Neural crest cell (in vitro differentiated cells): Measurements from ENCODE around the gene DUSP8. TPM values are rescaled to one million over a fixed set of nuclear protein-coding genes. Genes with fewer than 3 reads are reported as not detected.
"Not testable (repeated sequence)": the region's sequence is repeated elsewhere in the genome, so short reads cannot be mapped to it uniquely, and the experiment has no call there.

Experiments used
- DNase-seq: peaks from one replicate; pipeline ENCODE4 v3.0.0; 2021; ENCODE audit warnings: low read depth, mixed read lengths, low spot score
- H3K27ac Mint-ChIP-seq: one replicate; pipeline ENCODE4 v1.8.0; 2021; ENCODE audit warnings: mild to moderate bottlenecking, mixed read lengths; ENCODE audit not compliant: unreplicated experiment
- H3K27me3 Mint-ChIP-seq: 2 replicates; pipeline ENCODE4 v1.8.0; 2021; ENCODE audit warnings: low read depth, mild to moderate bottlenecking, mixed read lengths
- H3K36me3 Mint-ChIP-seq: 2 replicates; pipeline ENCODE4 v1.8.0; 2021; ENCODE audit warnings: low read depth, mild to moderate bottlenecking, mixed read lengths
- H3K4me1 Mint-ChIP-seq: 2 replicates; pipeline ENCODE4 v1.8.0; 2021; ENCODE audit warnings: mixed read lengths
- H3K4me3 Mint-ChIP-seq: one replicate; pipeline ENCODE4 v1.8.0; 2021; ENCODE audit warnings: mild to moderate bottlenecking, mixed read lengths
- H3K9me3 Mint-ChIP-seq: 2 replicates; pipeline ENCODE4 v1.8.0; 2021; ENCODE audit warnings: mixed read lengths
- total RNA-seq: library from RNA; stranded (reverse); gene quantifications from 2 replicates; pipeline ENCODE4 v1.2.1, GENCODE V29; 2021
- TF ChIP-seq, protein P1 (sequence below): fragments of 200-600 bp; sonication (generic); conservative IDR thresholded peaks from 2 replicates; pipeline ENCODE4 v1.5.0; 2021; ENCODE audit warnings: antibody characterized with exemption, mild to moderate bottlenecking

The DUSP8 gene
- total RNA-seq, 1 donor from 2014 or later: 10.1 TPM

DNA sequence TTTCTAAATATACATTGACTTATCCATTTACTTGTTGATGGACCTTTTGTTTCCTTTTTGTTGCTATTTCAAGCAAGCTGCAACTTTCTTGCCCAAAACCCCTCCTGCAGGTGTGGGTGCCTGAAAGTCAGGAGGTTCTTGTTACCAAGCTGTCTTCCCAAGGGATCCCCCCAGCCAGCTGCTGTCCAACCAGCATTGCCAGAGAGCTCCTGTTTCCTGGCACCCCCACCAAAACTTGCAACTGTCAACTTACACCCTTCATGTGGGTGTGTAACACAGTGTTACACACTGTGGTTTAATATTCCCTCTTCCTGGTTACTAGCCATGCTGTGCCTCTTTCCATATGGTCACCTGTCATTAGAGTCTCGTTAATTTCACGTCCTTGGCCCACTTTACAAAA is 14.6 kb upstream of the DUSP8 start:
- peaks cover 4% of the 10 kb centered on the region for H3K9me3 Mint-ChIP-seq
- no peak overlapping the region for H3K27ac Mint-ChIP-seq
- TF ChIP-seq, protein P1, sequence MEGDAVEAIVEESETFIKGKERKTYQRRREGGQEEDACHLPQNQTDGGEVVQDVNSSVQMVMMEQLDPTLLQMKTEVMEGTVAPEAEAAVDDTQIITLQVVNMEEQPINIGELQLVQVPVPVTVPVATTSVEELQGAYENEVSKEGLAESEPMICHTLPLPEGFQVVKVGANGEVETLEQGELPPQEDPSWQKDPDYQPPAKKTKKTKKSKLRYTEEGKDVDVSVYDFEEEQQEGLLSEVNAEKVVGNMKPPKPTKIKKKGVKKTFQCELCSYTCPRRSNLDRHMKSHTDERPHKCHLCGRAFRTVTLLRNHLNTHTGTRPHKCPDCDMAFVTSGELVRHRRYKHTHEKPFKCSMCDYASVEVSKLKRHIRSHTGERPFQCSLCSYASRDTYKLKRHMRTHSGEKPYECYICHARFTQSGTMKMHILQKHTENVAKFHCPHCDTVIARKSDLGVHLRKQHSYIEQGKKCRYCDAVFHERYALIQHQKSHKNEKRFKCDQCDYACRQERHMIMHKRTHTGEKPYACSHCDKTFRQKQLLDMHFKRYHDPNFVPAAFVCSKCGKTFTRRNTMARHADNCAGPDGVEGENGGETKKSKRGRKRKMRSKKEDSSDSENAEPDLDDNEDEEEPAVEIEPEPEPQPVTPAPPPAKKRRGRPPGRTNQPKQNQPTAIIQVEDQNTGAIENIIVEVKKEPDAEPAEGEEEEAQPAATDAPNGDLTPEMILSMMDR: no peak
- no peaks in the 10 kb centered on the region for H3K36me3 Mint-ChIP-seq
- H3K27me3 Mint-ChIP-seq: peaks cover 36% of the 10 kb centered on the region
- no peak overlapping the region for H3K4me3 Mint-ChIP-seq
- H3K4me1 Mint-ChIP-seq: no peaks in the 10 kb centered on the region
- no peak for DNase-seq

DNA sequence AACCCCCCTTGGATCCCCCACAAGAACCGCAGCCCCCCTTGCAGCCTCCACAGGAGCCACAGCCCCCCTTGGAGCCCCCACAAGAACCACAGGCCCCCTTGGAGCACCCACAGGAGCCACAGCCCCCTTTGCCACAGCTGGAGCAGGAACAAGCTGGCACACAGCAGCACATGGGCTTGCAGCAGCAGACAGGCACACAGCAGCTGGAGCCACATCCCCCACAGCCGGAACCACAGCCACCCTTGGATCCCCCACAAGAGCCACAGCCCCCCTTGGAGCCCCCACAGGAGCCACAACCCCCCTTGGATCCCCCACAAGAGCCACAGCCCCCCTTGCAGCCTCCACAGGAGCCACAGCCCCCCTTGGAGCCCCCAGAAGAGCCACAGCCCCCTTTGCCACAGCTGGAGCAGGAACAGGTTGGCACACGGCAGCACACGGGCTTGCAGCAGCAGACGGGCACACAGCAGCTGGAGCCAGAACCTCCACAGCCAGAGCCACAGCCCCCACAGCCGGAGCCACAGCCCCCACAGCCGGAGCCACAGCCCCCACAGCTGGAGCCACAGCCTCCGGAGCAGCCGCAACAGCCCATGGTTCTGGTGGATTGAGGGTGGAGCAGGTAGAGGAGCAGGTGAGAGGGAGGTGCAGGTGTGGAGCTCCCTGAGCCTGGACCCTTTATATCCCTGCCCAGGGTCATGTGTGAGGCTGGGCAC is 12.7 kb upstream of the DUSP8 start, which contains the start of gene KRTAP5-1:
KRTAP5-1 (minus strand) TSS at position 623 of the 710 bp plus-strand sequence; CDS start at position 589, 34 bp downstream.
- DNase-seq, H3K36me3 Mint-ChIP-seq, H3K27ac Mint-ChIP-seq, H3K4me1 Mint-ChIP-seq, H3K4me3 Mint-ChIP-seq, H3K9me3 Mint-ChIP-seq: not testable (repeated sequence)
- H3K27me3 Mint-ChIP-seq: peaks cover 27% of the 10 kb centered on the region

GRCh38 chr11:1582909-1583308 is 10.8 kb upstream of the DUSP8 start:
- not testable (repeated sequence) for H3K9me3 Mint-ChIP-seq, H3K4me3 Mint-ChIP-seq, DNase-seq, H3K36me3 Mint-ChIP-seq, H3K27ac Mint-ChIP-seq, H3K4me1 Mint-ChIP-seq
- peaks cover 31% of the 10 kb centered on the region for H3K27me3 Mint-ChIP-seq

DNA sequence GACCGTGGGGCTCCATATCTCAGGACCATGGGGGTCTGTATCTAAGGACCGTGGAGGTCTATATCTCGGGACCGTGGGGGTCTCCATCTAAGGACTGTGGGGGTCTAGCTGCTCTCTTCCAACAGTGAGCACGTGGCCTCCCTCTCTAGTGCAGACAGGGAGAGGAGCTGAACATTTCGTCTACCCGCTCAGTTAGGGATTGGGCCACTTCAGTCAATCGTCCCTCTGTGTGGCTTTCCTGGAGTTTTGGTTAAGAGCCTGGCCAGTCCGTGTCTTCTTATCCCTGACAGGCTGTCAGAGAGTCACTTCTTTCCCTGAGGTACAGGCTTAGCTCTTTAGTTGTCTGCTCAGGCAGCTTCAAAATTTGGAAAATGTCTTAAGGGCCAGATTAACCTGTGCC is 9.9 kb upstream of the DUSP8 start:
- TF ChIP-seq, protein P1: no peak
- no peaks in the 10 kb centered on the region for H3K4me1 Mint-ChIP-seq

DNA sequence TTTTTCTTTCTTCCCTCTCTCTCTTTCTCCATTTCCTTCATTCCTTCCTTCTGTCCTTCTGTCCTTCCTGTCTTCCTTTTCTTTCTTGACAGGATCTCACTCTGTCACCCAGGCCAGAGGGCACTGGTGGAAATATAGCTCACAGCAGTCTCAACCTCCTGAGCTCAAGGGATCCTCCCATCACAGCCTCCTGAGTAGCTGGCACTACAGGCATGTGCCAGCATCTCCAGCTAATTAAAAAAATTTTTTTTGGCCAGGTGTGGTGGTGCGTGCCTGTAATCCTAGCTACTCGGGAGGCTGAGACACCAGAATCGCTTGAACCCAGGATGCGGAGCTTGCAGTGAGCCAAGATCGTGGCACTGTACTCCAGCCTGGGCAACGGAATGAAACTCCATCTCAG is 4.8 kb upstream of the DUSP8 start:
- no peak overlapping the region for H3K4me3 Mint-ChIP-seq
- DNase-seq: no peak
- peaks cover 7% of the 10 kb centered on the region for H3K9me3 Mint-ChIP-seq
- TF ChIP-seq, protein P1: no peak
- no peaks in the 10 kb centered on the region for H3K36me3 Mint-ChIP-seq
- H3K27me3 Mint-ChIP-seq: peaks cover 48% of the 10 kb centered on the region
- H3K27ac Mint-ChIP-seq: no peak overlapping the region
- no peaks in the 10 kb centered on the region for H3K4me1 Mint-ChIP-seq

More for the DNA sequence above, 9.9 kb upstream of the DUSP8 start:
- no peak for DNase-seq
- H3K9me3 Mint-ChIP-seq: peaks cover 10% of the 10 kb centered on the region
- H3K4me3 Mint-ChIP-seq: no peak overlapping the region
- peaks cover 28% of the 10 kb centered on the region for H3K27me3 Mint-ChIP-seq
- H3K27ac Mint-ChIP-seq: no peak overlapping the region
- no peaks in the 10 kb centered on the region for H3K36me3 Mint-ChIP-seq

DNA sequence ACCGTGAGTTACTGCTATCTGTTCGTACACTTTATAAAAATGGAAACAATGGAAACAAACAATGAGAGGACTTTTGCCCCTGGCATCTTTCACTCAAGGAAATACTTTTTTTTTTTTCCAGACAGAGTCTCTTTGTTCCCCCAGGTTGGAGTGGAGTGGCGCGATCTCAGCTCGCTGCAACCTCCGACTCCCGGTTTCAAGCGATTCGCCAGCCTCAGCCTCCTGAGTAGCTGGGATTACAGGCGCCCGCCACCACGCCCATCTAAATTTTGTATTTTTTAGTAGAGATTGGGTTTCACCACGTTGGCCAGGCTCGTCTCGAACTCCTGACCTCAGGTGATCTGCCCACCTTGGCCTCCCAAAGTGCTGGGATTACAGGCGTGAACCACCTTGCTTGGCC is 3.7 kb upstream of the DUSP8 start:
- H3K4me3 Mint-ChIP-seq: peak overlapping the region; percentile 65
- not testable (repeated sequence) for H3K4me1 Mint-ChIP-seq, H3K36me3 Mint-ChIP-seq, H3K27ac Mint-ChIP-seq, H3K9me3 Mint-ChIP-seq, DNase-seq
- peaks cover 50% of the 10 kb centered on the region for H3K27me3 Mint-ChIP-seq

DNA sequence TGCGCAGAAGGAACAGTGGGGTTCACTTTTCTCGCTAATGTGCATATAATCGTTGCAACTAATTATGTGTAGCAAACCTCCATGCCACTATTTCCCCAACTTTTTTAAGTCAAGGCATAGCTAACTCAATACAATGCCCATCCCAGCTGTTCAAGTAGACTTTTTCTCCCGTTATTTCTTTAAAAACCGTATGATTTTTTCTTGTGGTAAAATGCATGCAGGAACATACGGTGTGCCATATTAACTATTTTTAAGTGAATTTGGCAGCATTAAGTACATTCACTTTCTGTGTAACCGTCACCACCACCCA is 2.8 kb upstream of the DUSP8 start:
- Mint-ChIP-seq H3K36me3 (no peaks in the 10 kb centered on the region), H3K9me3 (peaks cover 3% of the 10 kb centered on the region), H3K27me3 (peaks cover 58% of the 10 kb centered on the region), H3K4me3 (peak overlapping the region; percentile 65), H3K4me1 (no peaks in the 10 kb centered on the region), H3K27ac (no peak overlapping the region)
- no peak for DNase-seq
- TF ChIP-seq, protein P1: no peak
